Activated gamma-delta T cell (primary cell): ENCODE measurements around the gene TMEM165.

ENCODE experiments used
- DNase-seq: peaks from one replicate; lab custom pipeline; 2025; lab: John Stamatoyannopoulos, UW

The TMEM165 gene

GRCh38 chr4:55367084-55367722, 28.6 kb upstream of the TMEM165 start:
- DNase-seq = no peak

GRCh38 chr4:55369968-55370367, 25.8 kb upstream of the TMEM165 start:
- DNase-seq = no peak

DNA sequence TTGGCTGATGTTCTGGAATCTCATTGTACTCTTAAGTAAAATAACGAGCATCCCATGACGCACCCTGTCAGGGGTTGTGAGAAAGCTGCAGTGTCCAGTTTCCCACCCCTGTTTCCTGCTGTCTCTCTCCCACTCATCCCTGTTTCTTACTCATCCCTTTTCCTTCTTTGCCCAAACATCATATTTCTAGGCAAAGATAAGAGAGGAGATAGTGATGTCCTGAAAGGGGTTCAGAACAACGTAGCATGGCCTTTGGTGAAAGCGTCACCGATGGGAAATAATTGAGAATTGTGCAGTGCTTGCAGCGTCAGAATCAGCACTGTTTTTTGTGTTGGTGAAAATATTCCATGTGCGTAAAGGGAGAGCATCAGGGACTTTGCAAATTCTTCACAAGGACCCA, 23.5 kb upstream of the TMEM165 start:
- no peak for DNase-seq

- DNase-seq = no peak
Measured at GRCh38 chr4:55373461-55373860, 22.3 kb upstream of the TMEM165 start.

DNA sequence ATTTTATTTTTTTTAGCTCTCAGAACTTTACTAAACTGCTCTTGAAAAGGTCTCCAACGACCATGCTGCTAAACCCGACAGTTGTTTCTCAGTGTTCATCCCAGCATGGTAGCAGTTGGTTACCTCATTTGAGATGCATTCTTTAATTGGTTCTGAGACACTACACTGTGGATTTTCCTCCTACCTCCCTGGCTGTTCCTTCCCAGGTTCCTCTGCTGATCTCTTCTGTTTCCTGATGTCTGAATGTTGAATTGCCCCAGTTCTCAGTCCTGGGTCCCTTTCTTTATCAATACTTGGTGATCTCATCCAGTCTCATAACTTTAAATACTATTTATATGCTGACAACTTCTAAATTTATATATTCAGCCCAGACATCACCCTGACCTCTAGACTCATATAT, 19.1 kb upstream of the TMEM165 start:
- no peak for DNase-seq

- no peak for DNase-seq
Measured at GRCh38 chr4:55378617-55379467, 16.9 kb upstream of the TMEM165 start.

GRCh38 chr4:55380576-55380975, 15.2 kb upstream of the TMEM165 start:
- no peak for DNase-seq

DNA sequence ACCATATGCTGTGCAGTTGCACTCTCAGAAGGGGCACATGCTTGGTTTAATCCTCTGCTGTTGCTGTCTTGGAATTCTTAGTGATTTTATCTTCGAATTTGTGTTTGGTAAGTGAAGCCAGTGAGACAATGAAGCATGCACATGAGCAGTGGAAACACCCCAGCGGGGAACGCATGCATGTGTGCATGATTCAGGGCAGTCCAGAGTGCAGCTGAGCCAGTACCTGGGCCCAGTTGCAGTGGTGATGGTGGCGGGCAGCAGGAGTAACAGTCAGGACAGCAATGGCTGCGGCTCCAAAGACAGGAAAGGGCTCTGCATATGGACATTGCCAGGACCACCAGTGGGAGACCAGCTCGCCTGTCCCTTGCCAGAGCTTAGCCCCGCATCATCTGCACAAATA, 14.3 kb upstream of the TMEM165 start:
- DNase-seq = no peak

- DNase-seq = no peak
Measured at GRCh38 chr4:55382488-55383003, 13.2 kb upstream of the TMEM165 start.

GRCh38 chr4:55385201-55385649, 10.5 kb upstream of the TMEM165 start:
- no peak for DNase-seq

DNA sequence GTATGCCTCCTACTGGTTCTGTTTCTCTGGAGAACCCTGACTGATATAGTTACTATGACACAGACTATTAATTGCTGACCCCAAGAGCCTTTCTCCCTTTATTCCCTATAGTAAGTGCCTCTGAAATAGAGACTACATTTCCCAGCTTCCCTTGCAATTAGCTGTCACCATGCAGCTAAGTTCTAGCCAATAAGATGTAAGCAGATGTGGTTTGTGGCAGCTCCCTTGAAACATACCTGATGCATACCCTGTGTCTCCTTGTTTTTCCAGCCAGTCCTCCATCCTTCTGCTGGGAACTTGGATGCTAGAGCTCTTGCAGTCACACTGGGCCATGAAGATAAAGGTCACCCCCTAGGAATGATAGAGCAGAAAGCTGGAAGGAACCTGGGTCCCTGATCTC, 9.7 kb upstream of the TMEM165 start:
- DNase-seq = no peak

DNA sequence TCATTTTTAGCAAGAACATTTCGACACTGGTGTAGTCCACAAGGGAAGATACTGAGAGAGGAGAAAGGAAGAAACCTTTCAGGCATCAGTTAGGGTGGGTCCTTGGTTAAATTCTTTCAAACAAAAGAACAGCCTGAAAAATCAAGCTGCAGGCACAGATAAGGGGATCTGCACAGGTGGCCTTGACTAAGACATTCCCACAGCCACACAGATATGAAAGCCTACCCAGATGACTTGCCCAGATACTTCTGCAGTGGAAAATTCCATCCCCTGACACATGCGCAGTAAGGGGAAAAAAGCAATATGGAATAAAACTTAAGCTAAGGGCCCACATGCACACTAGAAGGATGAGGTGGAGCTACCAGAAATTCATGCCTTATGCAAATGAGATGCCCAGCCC, 8.9 kb upstream of the TMEM165 start:
- DNase-seq = no peak

DNA sequence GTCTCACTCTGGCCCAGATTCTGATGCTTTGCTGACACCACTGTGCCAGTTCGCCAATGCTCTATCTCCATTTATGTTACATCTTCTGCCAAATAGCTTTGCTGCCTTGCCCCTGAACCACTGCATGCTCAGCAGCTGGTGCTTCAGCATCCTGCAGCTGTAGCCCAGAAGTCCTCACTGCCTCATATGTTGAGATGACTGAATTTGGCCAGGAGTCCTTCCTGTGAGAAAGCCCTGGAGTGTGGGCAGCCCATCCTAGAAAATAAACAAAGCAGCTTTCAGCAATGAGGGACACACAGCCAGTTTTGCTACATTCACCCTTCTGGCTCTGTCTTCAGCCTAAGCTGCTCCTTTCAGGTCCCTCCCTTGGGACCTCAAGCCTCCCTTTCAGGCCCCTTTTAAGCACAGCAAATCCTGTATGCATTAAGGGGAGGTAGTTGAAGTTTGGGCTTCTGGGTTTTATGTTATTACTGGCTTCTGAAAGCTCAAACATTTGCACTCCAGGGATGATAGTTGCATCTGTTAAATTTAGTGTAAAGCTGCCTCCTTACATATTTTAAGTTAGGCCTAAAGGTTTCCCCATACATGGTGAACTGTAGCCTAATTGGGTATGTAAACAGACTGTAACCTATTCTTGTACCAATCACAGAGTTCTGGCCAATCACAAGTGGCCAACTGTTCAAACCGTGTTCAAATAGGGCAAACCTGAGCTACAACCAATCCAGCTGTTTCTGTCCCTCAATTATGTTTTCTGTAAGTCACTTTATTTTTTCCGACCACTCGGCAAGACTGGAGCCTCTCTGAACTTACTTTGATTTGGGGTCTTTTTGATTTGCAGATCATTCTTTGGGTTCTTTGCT, 2.1 kb upstream of the TMEM165 start:
- no peak for DNase-seq

DNA sequence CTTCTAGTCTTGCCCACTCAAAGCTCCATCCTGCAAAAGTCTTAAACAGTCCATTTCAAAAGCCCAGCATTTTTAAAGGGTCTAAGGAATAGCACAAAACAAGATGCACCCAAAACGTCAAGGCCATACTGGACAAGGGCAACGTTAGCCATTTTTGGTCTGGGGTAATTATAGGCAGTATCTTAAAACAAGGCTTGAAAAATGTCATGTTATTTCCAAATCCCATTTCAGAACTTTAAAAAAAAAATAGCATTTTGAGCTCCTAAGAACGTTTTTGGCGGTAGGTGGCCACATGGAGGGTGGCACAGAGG, 584 bp upstream of the TMEM165 start:
- no peak for DNase-seq

DNA sequence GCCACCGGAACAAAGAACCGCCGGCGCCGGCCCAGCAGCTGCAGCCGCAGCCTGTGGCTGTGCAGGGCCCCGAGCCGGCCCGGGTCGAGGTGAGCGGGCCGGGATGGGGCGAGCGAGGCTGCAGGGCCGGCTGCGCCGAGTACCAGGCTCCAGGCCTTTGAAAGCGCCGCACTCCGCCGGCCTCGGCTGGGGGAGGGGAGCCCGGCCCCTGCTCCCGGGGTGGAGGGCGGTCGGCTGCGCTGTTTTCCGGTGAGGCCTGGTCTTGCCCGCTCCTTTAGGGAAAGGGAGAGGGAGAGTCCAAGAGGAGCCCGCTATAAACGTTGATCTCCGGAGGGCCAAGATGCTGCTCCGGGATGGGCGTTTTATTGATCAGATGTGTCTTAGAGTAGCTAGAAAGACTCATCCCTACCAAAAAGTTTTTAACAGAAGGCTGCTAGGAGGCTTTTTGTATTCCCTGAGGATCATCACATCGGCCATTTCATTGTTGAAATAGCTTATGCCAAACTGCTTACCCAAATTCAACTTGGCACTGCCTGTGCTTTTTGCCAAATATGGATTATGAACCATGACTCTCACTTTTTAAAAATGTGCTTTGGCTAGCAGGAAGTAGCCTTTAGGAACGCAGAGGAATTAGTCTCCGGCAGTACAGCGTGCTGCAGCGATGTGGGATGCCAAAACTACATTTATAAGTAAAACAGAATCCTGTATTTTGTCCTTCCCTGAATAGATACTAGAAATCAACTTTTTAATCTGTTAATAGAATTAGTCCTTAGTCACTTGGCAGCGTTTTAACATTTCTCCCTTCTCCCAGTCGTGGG, 760 bp downstream of the TMEM165 start:
- DNase-seq = peak; percentile 35

DNA sequence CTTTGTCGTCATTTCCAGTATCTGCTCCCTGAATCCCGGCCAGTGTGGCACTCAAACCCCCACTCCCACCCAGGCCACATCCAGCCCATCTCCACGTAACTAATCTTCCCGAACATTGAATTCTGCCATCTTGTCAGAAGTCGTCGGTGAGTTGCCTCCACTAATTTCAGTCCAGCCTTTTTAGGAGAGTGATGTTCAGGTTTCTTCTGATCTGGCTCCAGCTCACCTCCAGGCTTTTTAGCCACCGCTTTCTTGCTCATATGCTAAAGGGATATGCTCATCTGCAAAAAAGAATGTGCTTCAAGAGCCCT, 1.3 kb downstream of the TMEM165 start:
- DNase-seq = no peak

DNA sequence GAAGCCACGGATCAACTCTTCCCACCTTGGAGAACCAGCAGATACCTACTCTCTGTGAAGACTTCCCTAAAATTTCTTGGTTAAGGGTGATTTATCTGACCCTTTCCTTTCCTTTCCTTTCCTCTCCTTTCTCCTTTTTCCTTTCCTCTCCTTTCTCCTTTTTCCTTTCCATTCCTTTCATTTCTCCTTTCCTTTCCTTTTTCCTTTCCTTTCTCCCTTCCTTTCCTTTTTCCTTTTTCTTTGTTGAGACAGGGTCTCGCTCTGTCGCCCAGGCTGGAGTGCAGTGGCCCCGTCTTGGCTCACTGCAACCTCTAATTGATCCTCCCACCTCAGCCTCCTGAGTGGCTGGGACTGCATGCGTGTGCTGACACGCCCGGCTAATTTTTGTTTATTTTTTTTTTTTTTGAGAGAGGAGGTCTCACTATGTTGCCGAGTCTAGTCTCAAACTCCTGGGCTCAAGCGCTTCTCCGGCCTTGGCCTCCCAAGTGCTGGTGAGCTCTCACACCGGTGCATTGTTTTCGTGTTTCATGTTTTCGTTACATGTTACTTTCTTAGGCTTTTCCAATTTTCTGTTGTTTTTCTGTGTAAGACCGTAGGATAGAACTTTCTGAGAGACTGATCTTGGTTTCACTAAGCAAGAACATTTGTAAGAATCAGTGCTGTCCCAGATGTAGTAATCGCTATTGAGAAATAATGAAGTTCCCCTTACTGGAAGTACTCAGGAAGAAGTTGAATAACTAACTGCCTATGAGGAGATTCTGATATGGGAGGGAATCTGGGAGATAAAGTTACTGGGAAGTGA, 2.0 kb downstream of the TMEM165 start:
- no peak for DNase-seq

DNA sequence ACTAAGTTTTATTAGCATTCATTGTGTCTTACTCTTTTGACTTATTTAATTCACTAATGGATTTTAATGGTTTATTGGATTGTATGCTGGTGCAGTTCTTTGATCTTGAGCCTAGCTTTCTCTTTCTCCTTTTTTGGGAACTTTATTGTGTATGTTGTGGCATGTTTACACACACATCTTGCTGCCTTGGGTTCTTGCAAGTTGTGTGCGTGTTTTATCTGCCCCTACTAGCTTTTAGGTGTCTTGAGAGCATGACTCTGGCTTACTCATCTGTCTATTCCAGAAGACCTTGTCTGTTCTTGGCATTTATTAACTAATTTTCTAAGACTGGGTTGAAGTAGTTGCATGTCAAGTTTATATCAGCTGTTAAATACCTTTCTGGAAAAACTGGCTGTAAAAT, 2.7 kb downstream of the TMEM165 start:
- DNase-seq = no peak

DNA sequence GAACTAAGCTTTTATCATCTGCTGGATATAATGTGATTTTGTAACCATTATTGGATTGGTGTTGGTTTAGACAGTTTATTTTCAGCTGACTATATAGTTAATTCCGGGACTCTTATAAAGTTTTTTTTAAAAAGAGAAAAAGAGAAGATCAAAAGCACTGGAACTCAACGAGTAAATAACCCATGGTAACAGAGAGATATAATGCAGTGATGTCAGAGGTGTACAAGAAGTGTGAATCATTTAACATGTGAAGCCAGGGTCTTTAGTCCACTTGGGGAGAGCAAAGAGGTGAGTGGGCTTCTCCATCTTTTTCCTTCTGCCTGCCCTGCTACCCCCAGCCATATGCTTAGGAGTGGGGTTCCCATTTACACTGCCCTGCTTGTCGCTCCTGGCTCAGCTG, 3.2 kb downstream of the TMEM165 start:
- no peak for DNase-seq

- no peak for DNase-seq
Measured at GRCh38 chr4:55399581-55399980, 3.8 kb downstream of the TMEM165 start.

DNA sequence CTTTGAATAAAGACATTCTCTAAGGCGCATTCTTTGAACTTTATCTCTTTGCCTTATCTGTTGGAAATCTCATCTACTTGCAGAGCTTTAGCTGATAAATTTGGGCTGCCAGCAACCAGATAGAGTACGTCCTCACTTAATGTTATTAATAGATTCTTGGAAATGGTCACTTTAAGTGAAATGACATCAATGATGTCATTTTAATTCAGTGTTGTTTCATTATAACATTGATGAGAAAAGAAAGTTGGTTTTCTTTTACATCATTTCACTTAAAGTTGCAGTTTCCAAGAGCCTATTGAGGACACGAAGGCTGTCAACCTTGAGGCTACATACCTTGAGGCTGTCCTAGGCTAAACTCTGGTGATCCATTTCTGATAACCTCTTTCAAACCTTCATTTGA, 9.3 kb downstream of the TMEM165 start:
- no peak for DNase-seq
